Neural cell (in vitro differentiated cells): ENCODE measurements around the gene NTF3. TPM values are rescaled to one million over a fixed set of nuclear protein-coding genes. Genes with fewer than 3 reads are reported as not detected.

Experiments
- H2AFZ ChIP-seq: fragments of 200-600, 300-800 bp; sonication (generic), shearing (Covaris generic); 2 replicates; pipeline ENCODE4 v1.6.0; 2014; ENCODE audit warnings: low read depth, mild to moderate bottlenecking, antibody characterized with exemption, low read length, moderate library complexity
- H3F3A ChIP-seq: fragments of 200-600 bp; shearing (Covaris generic); 2 replicates; pipeline ENCODE4 v1.6.1; 2016; ENCODE audit warnings: mild to moderate bottlenecking, moderate library complexity, mixed read lengths, antibody characterized with exemption, low read length; ENCODE audit not compliant: insufficient read depth, poor library complexity, severe bottlenecking
- H3K27ac ChIP-seq: fragments of 200-600, 300-800 bp; sonication (generic), shearing (Covaris generic); 2 replicates; pipeline ENCODE4 v1.5.1; 2014; ENCODE audit warnings: mild to moderate bottlenecking, low read length, moderate library complexity
- H3K27me3 ChIP-seq: fragments of 300-800, 200-600 bp; sonication (generic), shearing (Covaris generic); 2 replicates; pipeline ENCODE4 v1.6.0; 2014; ENCODE audit warnings: mild to moderate bottlenecking, low read depth, low read length, moderate library complexity; ENCODE audit not compliant: insufficient read depth
- H3K36me3 ChIP-seq: fragments of 300-800, 200-600 bp; sonication (generic), shearing (Covaris generic); 2 replicates; pipeline ENCODE4 v1.5.1; 2014; ENCODE audit warnings: mild to moderate bottlenecking, antibody characterized with exemption, low read length, moderate library complexity; ENCODE audit not compliant: insufficient read depth
- H3K4me2 ChIP-seq: fragments of 300-800, 200-600 bp; sonication (generic), shearing (Covaris generic); 2 replicates; pipeline ENCODE4 v1.6.0; 2014; ENCODE audit warnings: mild to moderate bottlenecking, low read length
- H3K4me3 ChIP-seq: fragments of 300-800, 200-600 bp; sonication (generic), shearing (Covaris generic); 2 replicates; pipeline ENCODE4 v1.5.1; 2014; ENCODE audit warnings: mild to moderate bottlenecking, low read length, moderate library complexity
- H3K79me2 ChIP-seq: fragments of 200-600 bp; shearing (Covaris generic); replicated peaks from 2 replicates; pipeline ENCODE4 v1.6.0; 2014; ENCODE audit warnings: mild to moderate bottlenecking, low read length, moderate library complexity; ENCODE audit not compliant: insufficient read depth
- H3K9ac ChIP-seq: fragments of 300-800, 200-600 bp; sonication (generic), shearing (Covaris generic); 2 replicates; pipeline ENCODE4 v1.6.1; 2016; ENCODE audit warnings: mild to moderate bottlenecking, low read length, mixed read lengths
- H3K9me2 ChIP-seq: fragments of 200-600 bp; shearing (Covaris generic); 2 replicates; pipeline ENCODE4 v1.6.1; 2016; ENCODE audit warnings: mild to moderate bottlenecking, low read length, mixed read lengths; ENCODE audit not compliant: insufficient read depth
- H3K9me3 ChIP-seq: fragments of 200-600, 300-800 bp; sonication (generic), shearing (Covaris generic); 2 replicates; pipeline ENCODE4 v1.6.1; 2016; ENCODE audit warnings: mild to moderate bottlenecking, mixed run types, low read length, moderate library complexity, mixed read lengths
- H4K20me1 ChIP-seq: fragments of 200-600 bp; shearing (Covaris generic); 2 replicates; pipeline ENCODE4 v1.6.1; 2016; ENCODE audit warnings: mild to moderate bottlenecking, mixed run types; ENCODE audit not compliant: insufficient read depth
- CTCF ChIP-seq: fragments of 450-650 bp; IDR thresholded peaks from 2 replicates; pipeline ENCODE4 v1.5.1; 2014; ENCODE audit warnings: antibody characterized with exemption, mild to moderate bottlenecking, moderate library complexity; ENCODE audit not compliant: poor library complexity, severe bottlenecking
- EP300 ChIP-seq: fragments of 450-650 bp; conservative IDR thresholded peaks from 2 replicates; pipeline ENCODE4 v1.6.1; 2014; ENCODE audit warnings: antibody characterized with exemption, mild to moderate bottlenecking, moderate library complexity; ENCODE audit not compliant: poor library complexity, severe bottlenecking
- EZH2 ChIP-seq: fragments of 200-600, 300-800 bp; shearing (Covaris generic), sonication (generic); IDR thresholded peaks from 2 replicates; pipeline ENCODE4 v1.6.1; 2014; ENCODE audit warnings: antibody characterized with exemption, low read length, borderline replicate concordance, mild to moderate bottlenecking; ENCODE audit not compliant: insufficient read depth, poor library complexity, severe bottlenecking
- MXI1 ChIP-seq: fragments of 450-650 bp; conservative IDR thresholded peaks from 2 replicates; pipeline ENCODE4 v1.6.1; 2014; ENCODE audit warnings: antibody characterized with exemption, mild to moderate bottlenecking; ENCODE audit not compliant: poor library complexity, severe bottlenecking
- POLR2AphosphoS5 ChIP-seq: IDR thresholded peaks from 2 replicates; pipeline ENCODE4 v1.6.1; 2012
- RAD21 ChIP-seq: fragments of 450-650 bp; conservative IDR thresholded peaks from 2 replicates; pipeline ENCODE4 v1.6.1; 2014; ENCODE audit warnings: antibody characterized with exemption, mild to moderate bottlenecking, moderate library complexity
- REST ChIP-seq: IDR thresholded peaks from 2 replicates; pipeline ENCODE4 v1.6.1; 2012; ENCODE audit warnings: borderline replicate concordance
- SMC3 ChIP-seq: fragments of 450-650 bp; conservative IDR thresholded peaks from 2 replicates; pipeline ENCODE4 v1.6.1; 2014; ENCODE audit warnings: antibody characterized with exemption, mild to moderate bottlenecking, moderate library complexity; ENCODE audit not compliant: poor library complexity
- TAF1 ChIP-seq: IDR thresholded peaks from 2 replicates; pipeline ENCODE4 v1.6.1; 2012; ENCODE audit warnings: low read depth
- polyA plus RNA-seq: library from polyadenylated mRNA; depleted of rRNA; stranded (reverse); fragments of >200 nt; gene quantifications from 2 replicates; pipeline ENCODE4 v1.2.3, GENCODE V29; 2014

The NTF3 gene
- polyA plus RNA-seq, 1 donor from 2014 or later = not detected

- Histone ChIP-seq H3K4me2 (no peak overlapping the region), H2AFZ (no peak overlapping the region), H3K4me3 (no peak overlapping the region), H3K36me3 (no peaks in the 10 kb centered on the region), H3K79me2 (no peaks in the 10 kb centered on the region), H4K20me1 (no peaks in the 10 kb centered on the region), H3K9me2 (no peaks in the 10 kb centered on the region), H3K27me3 (no peaks in the 10 kb centered on the region), H3K27ac (no peak overlapping the region), H3K9ac (no peak overlapping the region), H3F3A (no peaks in the 10 kb centered on the region), H3K9me3 (no peaks in the 10 kb centered on the region)
- no peak for TF ChIP-seq SMC3
- TF ChIP-seq REST = no peak
- no peak for TF ChIP-seq MXI1
- no peak for TF ChIP-seq RAD21
- no peak for TF ChIP-seq TAF1
- no peak for TF ChIP-seq EP300
- TF ChIP-seq CTCF = no peak
Measured at GRCh38 chr12:5395443-5396271, 36.3 kb upstream of the NTF3 start.

- no peak for TF ChIP-seq SMC3
- no peak for TF ChIP-seq EZH2
- TF ChIP-seq MXI1 = no peak
- TF ChIP-seq TAF1 = no peak
- TF ChIP-seq EP300 = no peak
- TF ChIP-seq REST = no peak
- TF ChIP-seq POLR2AphosphoS5 = no peak
- TF ChIP-seq CTCF = no peak
- TF ChIP-seq RAD21 = no peak
- no peaks in the 10 kb centered on the region for H3K27me3 ChIP-seq
Measured at GRCh38 chr12:5396541-5396940, 35.4 kb upstream of the NTF3 start.

More at GRCh38 chr12:5396541-5396940, 35.4 kb upstream of the NTF3 start:
- Histone ChIP-seq H3K4me3 (no peak overlapping the region), H2AFZ (no peak overlapping the region), H4K20me1 (no peaks in the 10 kb centered on the region), H3K79me2 (no peaks in the 10 kb centered on the region), H3K27ac (no peak overlapping the region), H3F3A (no peaks in the 10 kb centered on the region), H3K4me2 (no peak overlapping the region), H3K36me3 (no peaks in the 10 kb centered on the region), H3K9me3 (no peaks in the 10 kb centered on the region), H3K9ac (no peak overlapping the region), H3K9me2 (no peaks in the 10 kb centered on the region)
